KG1 (cell line): Measurements from ENCODE around the gene KIF26A.

Experiments
- DNase-seq: peaks from one replicate; lab custom pipeline; 2025; lab: John Stamatoyannopoulos, UW

KIF26A gene

GRCh38 chr14:104157016-104157928 is 18.9 kb downstream of the KIF26A start:
- no peak for DNase-seq

- no peak for DNase-seq
These were observed 20.7 kb downstream of the KIF26A start for GRCh38 chr14:104158827-104159798.

- DNase-seq: no peak
These were observed 21.6 kb downstream of the KIF26A start for GRCh38 chr14:104159990-104160389.

GRCh38 chr14:104161602-104162367 is 23.4 kb downstream of the KIF26A start:
- DNase-seq: no peak

- DNase-seq: no peak
These were observed 24.1 kb downstream of the KIF26A start for GRCh38 chr14:104162495-104162894.

GRCh38 chr14:104163541-104163940 is 25.2 kb downstream of the KIF26A start:
- no peak for DNase-seq

- DNase-seq: no peak
These were observed 25.7 kb downstream of the KIF26A start for GRCh38 chr14:104164041-104164440.

- DNase-seq: no peak
These were observed 26.1 kb downstream of the KIF26A start for GRCh38 chr14:104164512-104164911.

GRCh38 chr14:104166698-104167097 is 28.3 kb downstream of the KIF26A start:
- DNase-seq: no peak

- no peak for DNase-seq
These were observed 30.2 kb downstream of the KIF26A start for GRCh38 chr14:104168603-104169002.

GRCh38 chr14:104169005-104169698 is 30.8 kb downstream of the KIF26A start:
- no peak for DNase-seq

- no peak for DNase-seq
These were observed 31.5 kb downstream of the KIF26A start for GRCh38 chr14:104169699-104170479.

GRCh38 chr14:104171029-104171697 is 32.8 kb downstream of the KIF26A start:
- DNase-seq: no peak

GRCh38 chr14:104171895-104172294 is 33.5 kb downstream of the KIF26A start:
- DNase-seq: no peak

- DNase-seq: no peak
These were observed 34.0 kb downstream of the KIF26A start for GRCh38 chr14:104172349-104172748.

GRCh38 chr14:104172880-104173279 is 34.5 kb downstream of the KIF26A start:
- no peak for DNase-seq

- DNase-seq: no peak
These were observed 35.7 kb downstream of the KIF26A start for GRCh38 chr14:104174051-104174450.

GRCh38 chr14:104175041-104175440 is 36.7 kb downstream of the KIF26A start:
- DNase-seq: no peak

GRCh38 chr14:104175811-104176210 is 37.4 kb downstream of the KIF26A start:
- no peak for DNase-seq

GRCh38 chr14:104176611-104177010 is 38.2 kb downstream of the KIF26A start:
- no peak for DNase-seq
